ENCODE data around the gene LRRC49.
"Not testable (repeated sequence)": the region's sequence is repeated elsewhere in the genome, so short reads cannot be mapped to it uniquely, and the experiment has no call there.

LRRC49 gene

DNA sequence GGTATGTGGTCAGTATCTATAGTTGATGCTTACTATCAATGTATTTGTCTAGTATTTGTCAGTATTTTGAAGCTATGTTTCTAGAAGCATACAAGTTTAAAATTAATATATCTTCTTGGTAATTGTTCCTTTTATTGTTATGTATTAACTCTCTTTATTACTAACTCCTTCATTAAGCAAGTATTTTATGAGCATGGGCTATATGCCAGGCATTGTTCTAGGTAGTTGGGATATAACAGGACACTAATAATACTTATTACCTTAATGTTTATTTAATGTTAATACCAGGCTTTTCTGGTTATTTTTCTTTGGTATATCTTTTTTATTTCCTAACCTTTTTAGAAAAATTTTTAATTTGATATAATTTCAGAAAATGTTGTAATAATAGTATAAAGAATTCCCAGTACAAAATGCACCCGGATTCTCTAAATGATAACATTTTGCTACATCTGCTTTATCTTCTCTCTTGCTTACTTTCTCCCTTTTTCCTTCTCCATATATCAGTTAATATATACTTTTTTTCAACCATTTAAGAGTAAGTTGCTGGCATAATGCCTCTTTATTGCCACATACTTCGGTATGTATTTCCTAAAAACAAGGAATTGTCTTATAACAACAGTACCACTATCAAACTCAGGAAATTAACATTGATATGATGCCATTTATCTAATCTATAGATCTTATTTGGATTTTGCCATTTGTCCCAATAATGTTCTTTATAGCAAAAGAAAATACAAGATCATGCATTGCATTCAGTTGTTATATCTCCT is 30.9 kb downstream of the LRRC49 start:
- DNase-seq (ENCODE audit: low read depth in 1 of 2, low spot score in 1 of 2), result no peak

DNA sequence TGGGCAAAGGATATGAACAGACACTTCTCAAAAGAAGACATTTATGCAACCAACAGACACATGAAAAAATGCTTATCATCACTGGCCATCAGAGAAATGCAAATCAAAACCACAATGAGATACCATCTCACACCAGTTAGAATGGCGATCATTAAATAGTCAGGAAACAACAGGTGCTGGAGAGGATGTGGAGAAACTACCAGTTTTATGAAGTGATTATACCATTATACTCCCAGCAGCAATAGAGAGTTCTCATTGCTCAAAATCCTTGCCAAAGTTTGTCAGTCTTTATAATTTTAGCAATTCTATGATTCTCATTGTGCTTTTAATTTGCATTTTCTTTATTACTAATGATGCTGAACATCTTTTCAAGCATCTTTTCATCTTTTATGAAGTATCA is 34.3 kb downstream of the LRRC49 start:
- DNase-seq (ENCODE audit: low read depth in 1 of 2, low spot score in 1 of 2), result not testable (repeated sequence)

- no peak for DNase-seq (ENCODE audit: low read depth in 1 of 2, low spot score in 1 of 2)
Measured at GRCh38 chr15:70931821-70932220, 39.2 kb downstream of the LRRC49 start.

- no peak for DNase-seq (ENCODE audit: low read depth in 1 of 2, low spot score in 1 of 2)
Measured at GRCh38 chr15:70932397-70932796, 39.8 kb downstream of the LRRC49 start.

DNA sequence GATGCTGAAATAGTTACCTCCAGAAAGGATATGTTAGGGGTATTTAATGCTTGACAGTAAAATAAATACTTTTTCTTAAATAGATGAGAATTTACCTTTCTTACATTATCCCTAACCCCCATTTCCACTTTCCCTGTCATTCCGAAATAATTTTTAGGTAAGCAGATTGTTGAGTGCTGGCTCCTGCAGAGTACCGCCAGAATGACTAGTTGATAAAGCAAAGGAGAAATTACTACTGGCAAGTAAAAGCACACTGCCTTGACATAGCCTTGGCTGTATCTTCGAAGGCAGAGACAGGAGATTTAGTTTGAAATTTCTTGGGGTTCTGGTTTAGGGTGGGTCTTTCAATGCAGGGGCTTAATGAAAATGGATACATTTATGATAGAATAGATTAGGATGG is 40.8 kb downstream of the LRRC49 start:
- DNase-seq (ENCODE audit: low read depth in 1 of 2, low spot score in 1 of 2), result no peak

- DNase-seq (ENCODE audit: low read depth in 1 of 2, low spot score in 1 of 2), result no peak
Measured at GRCh38 chr15:70935631-70936030, 43.0 kb downstream of the LRRC49 start.

DNA sequence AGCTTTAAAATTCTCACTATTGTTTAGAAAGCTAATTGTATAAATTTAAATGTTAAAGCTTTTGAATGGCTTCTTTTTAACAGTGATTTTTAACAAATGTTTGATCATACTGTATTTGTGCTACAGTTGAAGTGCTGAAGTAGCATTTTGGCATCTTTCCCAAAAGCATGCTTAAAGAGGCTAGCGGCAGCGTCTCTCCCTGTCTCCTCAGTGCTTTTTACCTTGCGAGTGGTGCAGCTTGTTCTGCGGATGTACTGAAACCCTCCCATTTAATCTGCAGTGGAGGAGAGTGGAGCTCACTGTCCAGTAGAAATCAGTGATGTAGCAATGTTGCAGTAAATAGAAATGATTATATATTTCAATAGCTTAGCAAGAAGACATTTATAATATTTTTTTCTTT is 43.7 kb downstream of the LRRC49 start:
- no peak for DNase-seq (ENCODE audit: low read depth in 1 of 2, low spot score in 1 of 2)

DNA sequence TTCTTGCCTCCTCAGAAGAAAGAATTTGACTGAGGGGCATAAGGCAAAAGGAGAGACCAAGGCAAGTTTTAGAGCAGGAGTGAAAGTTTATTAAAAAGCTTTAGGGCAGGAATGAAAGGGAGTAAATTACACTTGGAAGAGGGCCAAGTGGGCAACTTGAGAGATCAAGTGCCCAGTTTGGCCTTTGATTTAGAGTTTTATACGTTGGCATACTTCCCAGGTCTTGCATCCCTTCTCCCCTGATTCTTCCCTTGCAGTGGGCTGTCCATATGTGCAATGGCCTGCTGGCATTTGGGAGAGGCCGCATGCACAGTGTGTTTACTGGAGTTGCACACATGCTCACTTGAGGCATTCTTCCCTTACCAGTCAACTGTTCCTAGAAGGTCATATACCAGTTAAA is 50.7 kb downstream of the LRRC49 start:
- not testable (repeated sequence) for DNase-seq (ENCODE audit: low read depth in 1 of 2, low spot score in 1 of 2)

- DNase-seq (ENCODE audit: low read depth in 1 of 2, low spot score in 1 of 2), result no peak
Measured at GRCh38 chr15:70947351-70948335, 55.0 kb downstream of the LRRC49 start.

GRCh38 chr15:70950953-70951352 is 58.3 kb downstream of the LRRC49 start:
- DNase-seq (ENCODE audit: low read depth in 1 of 2, low spot score in 1 of 2), result no peak

DNA sequence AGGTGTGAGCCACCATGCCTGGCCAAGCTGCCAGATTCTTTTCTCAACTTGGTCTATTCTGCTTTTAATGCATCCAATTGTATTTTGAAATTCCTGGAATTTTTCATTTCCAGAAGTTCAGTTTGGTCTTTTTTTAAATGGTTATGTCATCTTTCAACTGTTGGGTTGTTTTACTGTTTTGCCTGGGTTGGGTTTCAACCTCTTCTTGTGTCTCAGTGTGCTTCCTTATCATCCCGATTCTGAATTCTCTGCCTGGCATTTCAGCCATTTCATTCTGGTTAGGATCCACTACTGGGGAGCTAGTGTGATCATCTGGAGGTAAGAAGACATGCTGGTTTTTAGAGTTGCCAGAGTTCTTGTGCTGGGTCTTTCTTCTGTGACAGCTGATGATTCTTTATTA is 61.5 kb downstream of the LRRC49 start:
- no peak for DNase-seq (ENCODE audit: low read depth in 1 of 2, low spot score in 1 of 2)

- DNase-seq (ENCODE audit: low read depth in 1 of 2, low spot score in 1 of 2), result no peak
Measured at GRCh38 chr15:70954733-70955132, 62.1 kb downstream of the LRRC49 start.

- DNase-seq (ENCODE audit: low read depth in 1 of 2, low spot score in 1 of 2), result no peak
Measured at GRCh38 chr15:70955151-70955550, 62.5 kb downstream of the LRRC49 start.

DNA sequence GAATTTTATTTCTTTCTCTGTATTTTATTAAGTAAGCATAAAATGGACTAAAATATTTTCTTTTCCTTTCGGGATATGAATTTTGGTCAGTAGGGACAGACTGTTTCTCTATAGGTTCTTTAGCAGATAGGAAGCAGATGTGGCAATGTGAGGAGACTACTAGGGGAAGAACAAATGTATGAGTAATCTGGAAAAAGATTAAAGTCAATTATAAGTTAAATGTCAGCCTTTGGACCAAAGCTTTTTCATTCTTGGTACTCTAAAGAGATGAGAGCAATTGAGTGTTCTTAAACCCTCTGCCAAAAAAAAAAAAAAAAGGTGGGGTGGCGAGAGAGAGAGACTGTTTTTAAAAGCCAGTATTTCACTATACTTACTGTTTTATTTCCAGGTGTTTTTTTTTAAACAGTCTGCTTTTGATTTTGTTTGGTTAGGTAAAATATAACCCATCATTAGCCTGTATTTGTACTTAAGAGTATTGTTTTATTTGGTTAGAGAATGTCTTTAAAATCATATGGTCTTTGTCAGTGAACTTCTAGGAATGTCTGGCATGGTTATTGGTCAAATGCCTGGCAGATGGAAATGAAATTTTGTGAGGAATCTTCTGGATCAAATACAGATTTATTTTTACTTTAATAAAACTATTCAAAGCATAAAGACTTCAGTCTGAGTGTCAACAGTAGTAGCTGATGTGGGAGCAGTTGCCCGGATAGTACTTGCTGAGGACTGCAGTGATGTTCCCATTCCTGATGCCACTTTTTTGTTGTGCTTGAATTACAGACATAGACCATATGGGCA is 63.8 kb downstream of the LRRC49 start:
- DNase-seq (ENCODE audit: low read depth in 1 of 2, low spot score in 1 of 2), result no peak

- DNase-seq (ENCODE audit: low read depth in 1 of 2, low spot score in 1 of 2), result no peak
Measured at GRCh38 chr15:70962084-70962483, 69.5 kb downstream of the LRRC49 start.

DNA sequence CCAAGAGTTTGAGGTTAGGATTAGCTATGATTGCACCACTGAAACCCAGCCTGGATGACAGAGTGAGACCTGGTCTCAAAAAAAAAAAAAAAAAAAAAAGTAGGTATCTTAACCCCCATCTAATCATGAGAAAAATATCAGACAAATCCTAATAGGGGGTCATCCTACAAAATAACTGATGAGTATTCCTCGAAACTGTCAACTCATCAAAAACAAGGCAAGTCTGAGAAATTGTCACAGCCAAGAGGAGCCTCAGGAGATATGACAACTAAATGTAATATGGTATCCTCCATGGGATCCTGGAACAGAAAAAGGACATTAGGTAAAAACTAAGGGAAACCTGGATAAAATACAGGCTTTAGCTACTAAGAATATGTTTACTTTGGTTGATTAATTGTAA is 70.6 kb downstream of the LRRC49 start:
- no peak for DNase-seq (ENCODE audit: low read depth in 1 of 2, low spot score in 1 of 2)

GRCh38 chr15:70964058-70964457 is 71.4 kb downstream of the LRRC49 start:
- DNase-seq (ENCODE audit: low read depth in 1 of 2, low spot score in 1 of 2), result no peak

DNA sequence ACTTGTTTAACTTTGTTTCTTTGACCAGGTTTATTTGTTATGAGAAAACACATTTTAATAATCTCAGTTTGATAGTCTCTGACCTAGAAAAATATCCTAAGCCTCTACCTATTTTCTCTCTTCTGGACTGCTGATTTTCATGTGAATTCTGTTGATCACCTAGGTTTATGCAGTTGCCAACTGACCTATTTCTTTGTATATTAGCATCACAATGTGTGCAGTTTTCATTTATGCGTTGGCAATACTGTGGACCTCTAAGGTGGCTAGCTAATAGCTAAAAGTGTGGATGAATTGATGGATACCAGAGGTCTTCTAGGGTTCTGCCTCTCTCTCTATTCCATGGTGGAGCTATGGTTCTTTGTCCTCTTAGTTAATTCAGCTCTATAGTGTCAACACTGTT is 72.1 kb downstream of the LRRC49 start:
- no peak for DNase-seq (ENCODE audit: low read depth in 1 of 2, low spot score in 1 of 2)

DNA sequence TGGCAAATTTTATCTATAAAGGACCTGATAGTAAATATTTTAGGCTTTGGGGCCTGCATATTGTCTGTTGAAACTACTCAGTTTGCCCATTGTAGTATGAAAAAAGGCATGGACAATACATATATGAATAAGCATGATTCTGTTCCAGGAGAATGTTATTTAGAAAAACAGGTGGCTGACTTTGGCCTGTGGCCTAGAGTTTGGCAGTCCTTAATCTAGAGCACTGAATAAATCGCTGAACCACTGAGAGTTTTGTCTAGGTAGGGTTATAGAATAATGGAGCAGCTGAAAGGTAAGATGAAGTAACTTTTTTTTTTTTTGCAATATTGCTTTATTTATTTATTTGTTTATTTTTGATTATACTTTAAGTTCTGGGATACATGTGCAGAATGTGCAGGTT is 75.0 kb downstream of the LRRC49 start:
- no peak for DNase-seq (ENCODE audit: low read depth in 1 of 2, low spot score in 1 of 2)

DNA sequence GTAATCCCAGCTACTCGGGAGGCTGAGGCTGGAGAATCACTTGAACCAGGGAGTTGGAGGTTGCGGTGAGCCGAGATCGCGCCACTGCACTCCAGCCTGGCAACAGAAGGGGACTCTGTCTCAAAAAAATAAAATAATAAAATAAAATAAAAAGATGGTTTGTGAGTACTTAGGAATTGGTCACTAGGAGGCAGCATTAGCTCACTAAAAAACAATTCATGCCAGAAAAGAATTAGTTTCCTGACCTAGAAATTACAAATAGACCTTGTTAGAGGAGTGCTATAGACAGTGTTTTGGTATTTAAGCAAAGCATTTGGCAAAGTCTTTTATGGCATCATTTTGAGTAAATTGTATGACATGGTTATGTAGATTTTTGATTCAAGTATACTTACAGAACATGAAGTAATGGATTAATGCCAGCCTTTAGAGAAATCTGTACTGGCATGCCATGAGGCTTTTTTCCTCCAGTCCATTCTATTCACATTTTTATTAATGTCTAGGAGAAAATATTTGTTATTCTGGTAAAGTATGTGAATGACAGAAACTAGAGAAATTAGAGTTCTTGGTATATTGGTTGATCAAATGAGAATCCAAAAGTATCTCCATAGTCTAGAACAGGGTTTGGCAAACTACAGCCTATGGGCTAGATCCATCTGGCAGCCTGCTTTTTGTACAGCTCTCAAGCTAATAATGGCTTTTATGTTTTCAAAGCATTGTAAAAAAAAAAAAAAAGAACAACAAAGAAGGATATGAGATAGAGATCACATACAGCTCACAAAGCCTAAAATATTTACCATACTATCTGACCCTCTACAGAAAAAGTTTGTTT is 81.6 kb downstream of the LRRC49 start:
- no peak for DNase-seq (ENCODE audit: low read depth in 1 of 2, low spot score in 1 of 2)

DNA sequence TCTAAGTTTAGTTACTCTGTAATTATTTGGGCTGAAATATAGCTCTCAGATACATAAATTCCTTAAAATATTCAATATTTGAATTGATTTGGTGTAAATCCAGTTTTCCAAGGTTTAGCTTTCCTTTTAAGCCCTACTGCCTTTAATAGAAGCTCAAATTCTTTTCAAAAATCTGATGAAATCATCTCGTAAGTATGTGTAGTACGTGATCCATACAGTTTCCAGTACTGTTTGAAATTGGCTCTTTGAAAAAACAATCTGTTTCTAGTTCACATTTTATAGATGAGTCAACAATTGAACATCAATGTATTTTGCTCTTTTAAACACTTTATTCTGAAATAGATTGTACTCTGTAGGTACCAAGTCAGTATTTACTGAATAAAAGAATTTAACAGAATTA is 84.2 kb downstream of the LRRC49 start:
- DNase-seq (ENCODE audit: low read depth in 1 of 2, low spot score in 1 of 2), result no peak

Data from activated T-helper 1 cell treated with anti-CD3 and anti-CD28 coated beads, Interleukin-2, amount 50 U/mL, for 16 hours (primary cell).